ENCODE results near the gene MTFR1L. TPM values are rescaled to one million over a fixed set of nuclear protein-coding genes. Genes with fewer than 3 reads are reported as not detected.

MTFR1L gene
- polyA plus RNA-seq, 1 donor (not counting 4 experiments of a cell fraction or from before 2014, with no cell fraction given) = 31.6 TPM

GRCh38 chr1:25804964-25805862 lies 14.5 kb upstream of the MTFR1L start:
- H3K27ac ChIP-seq (ENCODE audit: control insufficient read depth, insufficient read depth, low read length) = no peak overlapping the region

DNA sequence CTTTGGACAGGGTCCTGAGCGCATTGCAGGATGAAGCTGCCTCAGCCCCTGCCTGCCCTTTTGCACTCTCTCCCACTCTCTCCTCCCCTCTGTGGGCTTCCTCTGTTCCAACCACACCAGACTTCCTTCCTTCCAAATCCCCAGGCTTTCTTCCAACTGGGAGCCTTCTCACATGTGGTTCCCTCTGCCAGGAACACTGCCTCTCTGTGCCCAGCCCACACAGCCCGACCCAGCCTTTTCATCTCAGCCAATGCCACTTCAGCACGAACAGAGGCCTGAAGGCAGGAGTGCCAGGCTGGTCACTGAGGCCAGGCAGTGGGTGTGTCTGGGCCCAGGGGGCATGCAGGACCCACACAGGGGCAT lies 13.9 kb upstream of the MTFR1L start:
- H3K27ac ChIP-seq (ENCODE audit: control insufficient read depth, insufficient read depth, low read length) = no peak overlapping the region
- H3K4me1 ChIP-seq (ENCODE audit: control insufficient read depth, extremely low read depth, insufficient read depth, low read length) = peaks cover 5% of the 10 kb centered on the region
- no peak overlapping the region for H3K4me3 ChIP-seq (ENCODE audit: control insufficient read depth in 2 of 3, extremely low read depth in 1 of 3, insufficient read depth in 2 of 3, low read depth in 1 of 3, low read length in 3 of 3)
- TF ChIP-seq EZH2 (IDR thresholded peaks at IDR 0.05; ENCODE audit: low read length) = no peak
- TF ChIP-seq, protein P1, sequence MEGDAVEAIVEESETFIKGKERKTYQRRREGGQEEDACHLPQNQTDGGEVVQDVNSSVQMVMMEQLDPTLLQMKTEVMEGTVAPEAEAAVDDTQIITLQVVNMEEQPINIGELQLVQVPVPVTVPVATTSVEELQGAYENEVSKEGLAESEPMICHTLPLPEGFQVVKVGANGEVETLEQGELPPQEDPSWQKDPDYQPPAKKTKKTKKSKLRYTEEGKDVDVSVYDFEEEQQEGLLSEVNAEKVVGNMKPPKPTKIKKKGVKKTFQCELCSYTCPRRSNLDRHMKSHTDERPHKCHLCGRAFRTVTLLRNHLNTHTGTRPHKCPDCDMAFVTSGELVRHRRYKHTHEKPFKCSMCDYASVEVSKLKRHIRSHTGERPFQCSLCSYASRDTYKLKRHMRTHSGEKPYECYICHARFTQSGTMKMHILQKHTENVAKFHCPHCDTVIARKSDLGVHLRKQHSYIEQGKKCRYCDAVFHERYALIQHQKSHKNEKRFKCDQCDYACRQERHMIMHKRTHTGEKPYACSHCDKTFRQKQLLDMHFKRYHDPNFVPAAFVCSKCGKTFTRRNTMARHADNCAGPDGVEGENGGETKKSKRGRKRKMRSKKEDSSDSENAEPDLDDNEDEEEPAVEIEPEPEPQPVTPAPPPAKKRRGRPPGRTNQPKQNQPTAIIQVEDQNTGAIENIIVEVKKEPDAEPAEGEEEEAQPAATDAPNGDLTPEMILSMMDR (optimal IDR thresholded peaks at IDR 0.05 in 1 of 3, IDR thresholded peaks at IDR 0.05 in 1 of 3, conservative IDR thresholded peaks at IDR 0.05 in 1 of 3; ENCODE audit: extremely low read depth in 1 of 3, insufficient read depth in 2 of 3, low read length in 3 of 3) = no peak
- H3K36me3 ChIP-seq (ENCODE audit: control insufficient read depth in 2 of 2, extremely low read depth in 1 of 2, insufficient read depth in 2 of 2, low read length in 2 of 2) = peaks cover 16 to 22% of the 10 kb centered on the region in 2 experiments
- H3K9me3 ChIP-seq (ENCODE audit: control insufficient read depth, low read depth, low read length) = no peaks in the 10 kb centered on the region
- no peak overlapping the region for H3K4me2 ChIP-seq (ENCODE audit: control insufficient read depth, extremely low read depth, insufficient read depth, low read depth, low read length)
- no peak overlapping the region for H2AFZ ChIP-seq (ENCODE audit: control insufficient read depth, low read length)
- no peaks in the 10 kb centered on the region for H3K9me1 ChIP-seq (ENCODE audit: control insufficient read depth, extremely low read depth, insufficient read depth, low read length)
- H3K79me2 ChIP-seq (ENCODE audit: control insufficient read depth, insufficient read depth, low read length) = peaks cover 1% of the 10 kb centered on the region
- dilution Hi-C loops (cut with MboI; ENCODE audit: extremely low pct_ligation_motif_present, low sequenced_read_pairs) = no loop called here
- DNase-seq (ENCODE audit: low read depth, low spot score) (no peak), FAIRE-seq (no peak)
- H4K20me1 ChIP-seq (ENCODE audit: control insufficient read depth, extremely low read depth, insufficient read depth, low read length) = no peaks in the 10 kb centered on the region
- H3K9ac ChIP-seq (ENCODE audit: control insufficient read depth, extremely low read depth, insufficient read depth, low read length) = no peak overlapping the region
- no peaks in the 10 kb centered on the region for H3K27me3 ChIP-seq (ENCODE audit: control insufficient read depth, extremely low read depth, insufficient read depth, low read length)

More at GRCh38 chr1:25804964-25805862, 14.5 kb upstream of the MTFR1L start:
- Histone ChIP-seq H3K27me3 (ENCODE audit: control insufficient read depth, extremely low read depth, insufficient read depth, low read length) (no peaks in the 10 kb centered on the region), H3K4me3 (ENCODE audit: control insufficient read depth in 2 of 3, extremely low read depth in 1 of 3, insufficient read depth in 2 of 3, low read depth in 1 of 3, low read length in 3 of 3) (no peak overlapping the region), H3K4me2 (ENCODE audit: control insufficient read depth, extremely low read depth, insufficient read depth, low read depth, low read length) (no peak overlapping the region), H3K9me3 (ENCODE audit: control insufficient read depth, low read depth, low read length) (no peaks in the 10 kb centered on the region), H3K9ac (ENCODE audit: control insufficient read depth, extremely low read depth, insufficient read depth, low read length) (no peak overlapping the region), H3K4me1 (ENCODE audit: control insufficient read depth, extremely low read depth, insufficient read depth, low read length) (peaks cover 6% of the 10 kb centered on the region), H3K36me3 (ENCODE audit: control insufficient read depth in 2 of 2, extremely low read depth in 1 of 2, insufficient read depth in 2 of 2, low read length in 2 of 2) (peaks cover 16 to 19% of the 10 kb centered on the region in 2 experiments), H3K79me2 (ENCODE audit: control insufficient read depth, insufficient read depth, low read length) (peaks cover 3% of the 10 kb centered on the region), H4K20me1 (ENCODE audit: control insufficient read depth, extremely low read depth, insufficient read depth, low read length) (no peaks in the 10 kb centered on the region), H3K9me1 (ENCODE audit: control insufficient read depth, extremely low read depth, insufficient read depth, low read length) (no peaks in the 10 kb centered on the region), H2AFZ (ENCODE audit: control insufficient read depth, low read length) (no peak overlapping the region)
- no peak for DNase-seq (ENCODE audit: low read depth, low spot score)
- dilution Hi-C loops (cut with MboI; ENCODE audit: extremely low pct_ligation_motif_present, low sequenced_read_pairs) = no loop called here
- TF ChIP-seq, protein P1 (optimal IDR thresholded peaks at IDR 0.05 in 1 of 3, IDR thresholded peaks at IDR 0.05 in 1 of 3, conservative IDR thresholded peaks at IDR 0.05 in 1 of 3; ENCODE audit: extremely low read depth in 1 of 3, insufficient read depth in 2 of 3, low read length in 3 of 3) = no peak
- no peak for TF ChIP-seq EZH2 (IDR thresholded peaks at IDR 0.05; ENCODE audit: low read length)
- no peak for FAIRE-seq
